ENCODE measurements around the gene UGT1A6.
"Not testable (repeated sequence)": the region's sequence is repeated elsewhere in the genome, so short reads cannot be mapped to it uniquely, and the experiment has no call there.

The UGT1A6 gene

DNA sequence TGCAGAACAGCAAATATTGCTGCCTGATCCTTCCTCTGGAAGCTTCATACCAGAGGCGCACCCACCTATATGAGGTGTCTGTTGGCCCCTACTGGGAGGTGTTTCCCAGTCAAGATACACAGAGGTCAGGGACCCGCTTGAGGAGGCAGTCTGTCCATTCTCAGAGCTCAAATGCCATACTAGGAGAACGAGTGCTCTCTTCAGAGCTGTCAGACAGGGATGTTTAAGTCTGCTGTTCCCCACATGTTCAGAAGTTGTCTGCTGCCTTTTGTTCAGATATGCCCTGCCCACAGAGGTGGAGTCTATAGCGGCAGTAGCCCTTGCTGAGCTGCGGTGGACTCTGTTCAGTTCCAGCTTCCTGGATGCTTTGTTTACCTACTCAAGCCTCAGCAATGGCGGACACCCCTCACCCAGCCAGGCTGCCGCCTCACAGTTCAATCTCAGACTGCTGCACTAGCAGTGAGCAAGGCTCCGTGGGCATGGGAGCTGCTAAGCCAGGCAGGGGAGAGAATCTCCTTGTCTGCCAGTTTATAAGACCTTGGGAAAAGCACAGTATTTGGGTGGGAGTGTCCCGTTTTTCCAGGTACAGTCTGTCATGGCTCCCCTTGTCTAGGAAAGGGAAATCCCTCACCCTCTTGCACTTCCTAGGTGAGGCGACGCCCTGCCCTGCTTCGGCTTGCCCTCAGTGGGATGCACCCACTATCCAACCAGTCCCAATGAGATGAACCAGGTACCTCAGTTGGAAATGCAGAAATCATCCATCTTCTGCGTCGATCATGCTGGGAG, 44.4 kb downstream of the UGT1A6 start:
- DNase-seq, result not testable (repeated sequence)

GRCh38 chr2:233740870-233741269, 48.2 kb downstream of the UGT1A6 start:
- no peak for DNase-seq

- no peak for DNase-seq
Measured at GRCh38 chr2:233743464-233744259, 51.0 kb downstream of the UGT1A6 start.

DNA sequence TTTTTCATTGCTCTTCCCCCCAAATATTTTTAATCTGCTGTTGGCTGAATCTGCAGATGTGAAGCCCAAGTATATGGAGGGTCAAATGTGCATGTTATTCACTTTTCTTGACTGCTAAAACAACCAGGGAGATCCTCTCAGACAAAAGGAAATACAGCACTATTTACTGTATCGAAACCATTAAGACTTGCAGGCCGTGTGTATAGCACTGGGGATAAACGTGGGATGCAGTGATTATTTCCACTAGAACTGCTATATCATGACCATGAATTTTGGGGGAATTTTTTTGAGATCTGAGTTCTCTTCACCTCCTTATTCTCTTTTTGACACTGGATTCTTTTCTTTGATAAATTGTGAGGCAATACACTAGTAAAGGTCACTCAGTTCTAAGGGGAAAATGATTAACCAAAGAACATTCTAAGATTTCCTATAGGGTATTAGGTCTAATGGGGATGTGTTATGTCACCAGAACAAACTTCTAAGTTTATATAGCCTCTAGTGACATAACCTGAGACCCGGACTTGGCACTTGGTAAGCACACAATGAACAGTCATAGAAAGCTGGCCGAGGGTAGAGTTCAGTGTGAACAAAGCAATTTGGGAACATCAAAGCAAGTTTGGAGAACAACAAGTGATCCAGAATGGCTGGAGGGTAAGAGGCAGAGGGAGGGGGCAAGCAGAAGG, 52.5 kb downstream of the UGT1A6 start:
- no peak for DNase-seq

DNA sequence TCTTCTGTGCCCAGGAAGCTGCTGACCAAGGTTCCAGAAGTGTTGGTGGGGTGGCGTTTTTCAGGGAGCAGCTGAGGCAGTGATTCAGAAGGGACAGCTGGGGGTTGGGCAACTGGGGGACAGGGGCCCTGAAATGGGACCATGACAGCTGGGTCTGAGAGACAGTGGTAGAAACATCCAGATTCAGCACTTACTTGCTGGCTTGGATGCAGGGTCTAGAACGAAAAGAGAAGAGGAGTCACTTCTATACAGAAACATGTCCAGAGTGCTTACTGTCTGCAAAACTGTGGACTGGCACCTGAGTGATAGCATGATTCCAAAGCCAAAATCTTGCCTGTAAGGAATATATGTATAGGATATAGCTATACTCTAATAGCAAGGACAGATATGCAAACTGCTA, 53.1 kb downstream of the UGT1A6 start:
- DNase-seq, result not testable (repeated sequence)

GRCh38 chr2:233746475-233747282, 54.0 kb downstream of the UGT1A6 start:
- no peak for DNase-seq

- no peak for DNase-seq
Measured at GRCh38 chr2:233747283-233747544, 54.5 kb downstream of the UGT1A6 start.

DNA sequence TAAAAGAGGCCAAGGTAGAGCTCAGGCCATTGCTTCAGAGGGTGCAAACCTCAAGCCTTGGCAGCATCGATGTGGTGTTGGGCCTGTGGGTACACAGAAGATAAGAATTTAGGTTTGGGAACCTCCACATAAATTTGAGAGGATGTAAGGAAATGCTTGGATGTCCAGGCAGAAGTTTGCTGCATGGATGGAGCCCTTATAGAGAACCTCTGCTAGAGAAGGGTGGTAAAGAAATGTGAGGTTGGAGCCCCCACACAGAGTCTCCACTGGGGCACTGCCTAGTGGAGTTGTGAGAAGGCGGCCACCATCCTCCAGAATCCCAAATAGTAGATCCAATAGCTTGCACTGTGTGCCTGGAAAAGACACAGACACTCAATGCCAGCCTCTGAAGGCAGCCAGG, 58.0 kb downstream of the UGT1A6 start:
- DNase-seq, result not testable (repeated sequence)

DNA sequence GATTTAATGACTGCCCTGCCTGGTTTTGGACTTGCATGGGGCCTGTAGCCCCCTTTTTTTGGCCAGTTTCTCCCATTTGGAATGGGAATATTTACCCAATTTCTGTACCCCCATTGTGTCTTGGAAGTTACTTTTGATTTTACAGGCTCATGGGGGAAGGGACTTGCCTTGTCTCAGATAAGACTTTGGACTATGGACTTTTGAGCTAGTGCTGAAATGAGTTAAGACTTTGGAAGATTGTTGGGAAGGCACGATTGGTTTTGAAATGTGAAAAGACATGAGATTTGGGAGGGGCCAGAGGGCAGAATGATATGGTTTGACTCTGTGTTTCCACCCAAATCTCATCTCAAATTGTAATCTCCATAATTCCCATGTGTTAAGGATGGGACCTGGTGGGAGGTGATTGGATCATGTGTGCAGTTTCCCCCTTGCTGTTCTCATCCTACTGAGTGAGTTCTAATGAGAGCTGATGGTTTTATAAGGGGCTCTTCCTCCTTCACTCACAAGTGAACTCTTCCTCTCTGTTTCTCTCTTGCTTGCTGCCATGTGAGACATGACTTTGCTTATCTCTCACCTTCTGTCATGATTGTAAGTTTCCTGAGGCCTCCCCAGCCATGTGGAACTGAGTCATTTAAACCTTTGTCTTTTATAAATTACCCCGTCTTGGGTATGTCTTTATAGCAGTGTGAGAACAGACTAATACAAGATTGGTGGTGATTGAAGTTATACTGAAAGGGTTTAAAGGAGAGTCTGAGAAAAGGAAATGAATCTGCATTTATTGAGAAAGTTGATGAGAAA, 58.7 kb downstream of the UGT1A6 start:
- not testable (repeated sequence) for DNase-seq

GRCh38 chr2:233754872-233755611, 62.4 kb downstream of the UGT1A6 start:
- DNase-seq, result no peak

GRCh38 chr2:233756429-233757081, 63.9 kb downstream of the UGT1A6 start:
- no peak for DNase-seq

- DNase-seq, result no peak
Measured at GRCh38 chr2:233758141-233758540, 65.5 kb downstream of the UGT1A6 start.

DNA sequence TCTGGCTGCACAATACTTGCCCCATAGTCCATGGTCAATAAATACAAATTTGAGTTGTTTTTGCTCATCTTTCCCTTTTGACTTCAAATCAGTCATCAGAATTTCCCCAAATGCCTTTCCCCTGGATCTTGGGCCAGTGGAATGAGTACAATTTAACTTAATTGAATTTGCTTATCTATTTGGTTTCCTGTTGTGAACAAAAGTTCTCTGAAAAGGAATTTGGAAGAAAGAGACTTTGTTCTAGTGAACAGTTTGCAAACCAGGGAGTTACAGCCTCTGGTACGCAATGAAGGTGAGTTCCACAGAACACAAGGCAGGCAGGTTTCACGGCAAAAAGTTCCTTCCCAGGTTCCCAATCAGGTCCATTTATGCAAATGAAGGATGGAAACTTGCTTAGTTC, 66.2 kb downstream of the UGT1A6 start:
- DNase-seq, result no peak

GRCh38 chr2:233760043-233760442, 67.4 kb downstream of the UGT1A6 start, which contains the start of gene UGT1A1:
UGT1A1 (plus strand) TSS chr2:233760270; CDS start chr2:233760288, 18 bp downstream.
- no peak for DNase-seq

GRCh38 chr2:233761040-233761769, 68.5 kb downstream of the UGT1A6 start:
- DNase-seq, result no peak

GRCh38 chr2:233764264-233764663, 71.6 kb downstream of the UGT1A6 start:
- no peak for DNase-seq

GRCh38 chr2:233764761-233765160, 72.1 kb downstream of the UGT1A6 start:
- DNase-seq, result no peak

DNA sequence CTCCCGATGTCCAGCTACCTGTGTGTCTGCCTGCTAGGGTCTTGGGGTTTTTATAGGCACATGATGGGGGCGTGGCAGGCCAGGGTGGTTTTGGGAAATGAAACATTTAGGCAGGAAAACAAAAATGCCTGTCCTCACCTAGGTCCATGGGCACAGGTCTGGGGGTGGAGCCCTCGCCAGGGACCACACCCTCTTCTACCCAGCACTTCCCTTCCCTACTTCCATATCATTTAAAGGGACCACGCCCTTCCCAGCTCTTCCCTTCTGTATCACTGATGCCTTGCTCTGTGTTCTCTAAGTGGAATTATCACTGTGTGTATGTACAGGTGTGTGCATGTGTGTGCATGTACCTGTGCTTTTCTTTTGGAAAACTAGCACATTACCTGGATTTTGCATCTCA, 73.7 kb downstream of the UGT1A6 start:
- no peak for DNase-seq

DNA sequence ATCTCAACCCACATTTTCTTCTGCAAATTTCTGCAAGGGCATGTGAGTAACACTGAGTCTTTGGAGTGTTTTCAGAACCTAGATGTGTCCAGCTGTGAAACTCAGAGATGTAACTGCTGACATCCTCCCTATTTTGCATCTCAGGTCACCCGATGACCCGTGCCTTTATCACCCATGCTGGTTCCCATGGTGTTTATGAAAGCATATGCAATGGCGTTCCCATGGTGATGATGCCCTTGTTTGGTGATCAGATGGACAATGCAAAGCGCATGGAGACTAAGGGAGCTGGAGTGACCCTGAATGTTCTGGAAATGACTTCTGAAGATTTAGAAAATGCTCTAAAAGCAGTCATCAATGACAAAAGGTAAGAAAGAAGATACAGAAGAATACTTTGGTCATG, 75.4 kb downstream of the UGT1A6 start:
- no peak for DNase-seq

DNA sequence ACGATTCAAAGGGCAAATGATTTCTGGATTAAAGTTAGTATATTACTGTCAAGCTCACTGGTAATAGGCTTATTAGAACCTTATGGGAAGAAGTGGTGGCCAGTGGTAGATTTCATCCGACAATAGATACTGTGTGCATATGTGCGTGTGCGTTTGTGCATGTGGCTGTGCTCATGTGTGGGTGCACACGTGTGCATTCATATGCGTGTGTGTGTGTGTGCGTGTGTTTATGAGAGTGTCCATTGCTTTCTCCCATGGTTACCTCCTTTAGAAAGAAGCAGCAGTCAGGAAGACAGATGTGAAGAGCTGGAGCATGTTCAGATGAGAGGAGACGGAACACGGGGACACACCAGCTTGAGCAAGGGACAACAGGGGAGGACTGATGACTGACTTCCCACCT, 76.6 kb downstream of the UGT1A6 start:
- no peak for DNase-seq

Data from right hindlimb (tissue), 1 donor.